ENCODE results near the gene RELN.

GRCh38 chr7:103803631-103804030 is 185.8 kb downstream of the RELN start:
- no peak for TF ChIP-seq CTCF (IDR thresholded peaks at IDR 0.05 in 2 of 3, conservative IDR thresholded peaks at IDR 0.05 in 1 of 3; ENCODE audit: borderline replicate concordance in 1 of 3, insufficient read depth in 1 of 3, low read depth in 2 of 3, low read length in 2 of 3)
- TF ChIP-seq POLR2AphosphoS5 (IDR thresholded peaks at IDR 0.05; ENCODE audit: low read depth, low read length), result no peak

All from HCT116 (cell line).